B cell (primary cell): ENCODE results near the gene E2F2. TPM values are rescaled to one million over a fixed set of nuclear protein-coding genes. Genes with fewer than 3 reads are reported as not detected.
A peak's percentile ranks its signal among the peaks of the same experiment; 100 is the strongest.

ENCODE experiments used
- ATAC-seq: fragments of 200-7000 bp; cut with Tn5 transposase; one replicate; pipeline ENCODE4 v1.10.0; 2021; ENCODE audit warnings: low read depth, mild to moderate bottlenecking, moderate number of reproducible peaks, moderate library complexity
- CTCF ChIA-PET: fragments of 350-600 bp; sonication (Branson Sonifier 250); formaldehyde crosslinking; loops from one replicate; lab custom pipeline; 2021; ENCODE audit warnings: antibody characterized with exemption, inconsistent platforms; lab: Charles Lee
- POLR2A ChIA-PET: fragments of 350-600 bp; sonication (Branson Sonifier 250); formaldehyde crosslinking; loops from one replicate; lab custom pipeline; 2021; ENCODE audit warnings: antibody characterized with exemption; lab: Charles Lee
- DNase-seq: peaks from one replicate; pipeline ENCODE4 v3.0.0; 2013
- H2AFZ ChIP-seq: 2 replicates; pipeline ENCODE4 v1.6.1; 2012; ENCODE audit warnings: mild to moderate bottlenecking, low read depth, low read length; ENCODE audit not compliant: insufficient read depth, poor library complexity, severe bottlenecking
- H3K27ac ChIP-seq, 2 donors: 1 replicate in 1 of 2; 2 replicates in 1 of 2; pipeline ENCODE4 v1.5.1; 2012 to 2013; ENCODE audit warnings: low read length in 2 of 2, mild to moderate bottlenecking in 2 of 2, moderate library complexity in 1 of 2
- H3K27me3 ChIP-seq, 4 experiments: fragments of 200-600 bp in 1 of 4; sonication (generic) in 1 of 4; replicated peaks in 1 of 4; 1 replicate in 2 of 4; 2 replicates in 2 of 4; pipeline versions ENCODE4 v1.6.1 to v1.7.0; 2013 to 2016; ENCODE audit warnings: low read length in 3 of 4, mild to moderate bottlenecking in 2 of 4, mixed read lengths in 1 of 4, moderate library complexity in 1 of 4; ENCODE audit not compliant: insufficient read depth in 4 of 4, control insufficient read depth in 3 of 4; ENCODE audit errors: control extremely low read depth in 1 of 4
- H3K36me3 ChIP-seq, 2 experiments: replicated peaks in 1 of 2; 1 replicate in 1 of 2; 2 replicates in 1 of 2; pipeline versions ENCODE4 v1.6.1 to v1.7.1; 2013; ENCODE audit warnings: low read length in 1 of 2; ENCODE audit not compliant: insufficient read depth in 2 of 2, control insufficient read depth in 1 of 2; ENCODE audit errors: control extremely low read depth in 1 of 2, extremely low read depth in 1 of 2
- H3K4me1 ChIP-seq, 2 donors: fragments of 200-600 bp in 1 of 2; sonication (generic) in 1 of 2; 1 replicate in 1 of 2; 2 replicates in 1 of 2; pipeline versions ENCODE4 v1.5.1 to v1.6.1; 2013 to 2017; ENCODE audit warnings: low read length in 2 of 2; ENCODE audit not compliant: control insufficient read depth in 2 of 2, insufficient read depth in 2 of 2
- H3K4me2 ChIP-seq: replicated peaks from 2 replicates; pipeline ENCODE3; 2012; ENCODE audit warnings: mild to moderate bottlenecking, low read depth, low read length; ENCODE audit not compliant: poor library complexity, severe bottlenecking
- H3K4me3 ChIP-seq, 5 experiments: fragments of 200-600 bp in 1 of 5; sonication (generic) in 1 of 5; 1 replicate in 3 of 5; 2 replicates in 2 of 5; pipeline versions ENCODE4 v1.5.1 to v1.7.0; 2011 to 2016; ENCODE audit warnings: low read length in 4 of 5, mild to moderate bottlenecking in 4 of 5, low read depth in 2 of 5, control low read depth in 1 of 5, moderate library complexity in 1 of 5; ENCODE audit not compliant: insufficient read depth in 1 of 5; ENCODE audit errors: control extremely low read depth in 1 of 5, extremely low read depth in 1 of 5
- H3K79me2 ChIP-seq: fragments of 200-600 bp; sonication (generic); one replicate; pipeline ENCODE4 v1.6.0; 2016; ENCODE audit warnings: low read length; ENCODE audit not compliant: control insufficient read depth, insufficient read depth
- H3K9ac ChIP-seq: fragments of 200-600 bp; sonication (generic); 2 replicates; pipeline ENCODE4 v1.6.1; 2017; ENCODE audit warnings: mild to moderate bottlenecking, low read length, moderate library complexity
- H3K9me3 ChIP-seq, 3 donors: one replicate each; pipeline versions ENCODE4 v1.6.1 to v1.7.1; 2013; ENCODE audit warnings: low read length in 2 of 3; ENCODE audit not compliant: control insufficient read depth in 2 of 3, insufficient read depth in 1 of 3; ENCODE audit errors: control extremely low read depth in 1 of 3
- H4K20me1 ChIP-seq: 2 replicates; pipeline ENCODE4 v1.6.0; 2012; ENCODE audit warnings: mild to moderate bottlenecking, low read length; ENCODE audit not compliant: insufficient read depth, control insufficient read depth, poor library complexity, severe bottlenecking
- H3K27ac Mint-ChIP-seq: one replicate; pipeline ENCODE4 v1.8.0; 2021; ENCODE audit warnings: mixed read lengths
- H3K27me3 Mint-ChIP-seq: one replicate; pipeline ENCODE4 v1.8.0; 2021; ENCODE audit warnings: mixed read lengths
- H3K4me1 Mint-ChIP-seq: one replicate; pipeline ENCODE4 v1.8.0; 2021; ENCODE audit warnings: mixed read lengths
- H3K4me3 Mint-ChIP-seq: one replicate; pipeline ENCODE4 v1.8.0; 2021; ENCODE audit warnings: mixed read lengths
- H3K9me3 Mint-ChIP-seq: one replicate; pipeline ENCODE4 v1.8.0; 2022; ENCODE audit warnings: mixed read lengths; ENCODE audit not compliant: insufficient read depth
- EZH2 ChIP-seq: IDR thresholded peaks from 2 replicates; pipeline ENCODE4 v1.6.1; 2012; ENCODE audit warnings: borderline replicate concordance, low read depth, mild to moderate bottlenecking, moderate library complexity, low read length; ENCODE audit not compliant: insufficient read depth, poor library complexity, severe bottlenecking
- WGBS: methylation state at CpG from one replicate; pipeline ENCODE4 v1.1.5; 2013; ENCODE audit warnings: missing lambda C conversion rate; ENCODE audit not compliant: insufficient coverage; 5-methylcytosine and 5-hydroxymethylcytosine counted together
- intact Hi-C: fragments of 100-400 bp; cut with micrococcal nuclease; formaldehyde crosslinking; loops from one replicate; pipeline ENCODE4 v1.10.0; 2022
- polyA plus RNA-seq: library from polyadenylated mRNA; depleted of rRNA; stranded (reverse); fragments of >200 nt; gene quantifications from 2 replicates; pipeline ENCODE4 v1.2.3, GENCODE V29; 2012
- total RNA-seq, 2 donors: library from RNA; stranded (reverse); fragments of 120-200 nt in 1 of 2; gene quantifications; 1 replicate in 1 of 2; 2 replicates in 1 of 2; pipeline versions ENCODE4 v1.2.3 to v1.2.4, GENCODE V29; 2013 to 2022
- TF ChIP-seq, protein P1 (sequence below): fragments of 200-600 bp; IDR thresholded peaks from one replicate; pipeline ENCODE4 v1.8.0; 2022; ENCODE audit warnings: antibody characterized with exemption, mild to moderate bottlenecking

E2F2 gene
- total and polyA plus RNA-seq, 2 donors (not counting 1 experiment from before 2014, with no cell fraction given) = 2.4 to 3.2 TPM

DNA sequence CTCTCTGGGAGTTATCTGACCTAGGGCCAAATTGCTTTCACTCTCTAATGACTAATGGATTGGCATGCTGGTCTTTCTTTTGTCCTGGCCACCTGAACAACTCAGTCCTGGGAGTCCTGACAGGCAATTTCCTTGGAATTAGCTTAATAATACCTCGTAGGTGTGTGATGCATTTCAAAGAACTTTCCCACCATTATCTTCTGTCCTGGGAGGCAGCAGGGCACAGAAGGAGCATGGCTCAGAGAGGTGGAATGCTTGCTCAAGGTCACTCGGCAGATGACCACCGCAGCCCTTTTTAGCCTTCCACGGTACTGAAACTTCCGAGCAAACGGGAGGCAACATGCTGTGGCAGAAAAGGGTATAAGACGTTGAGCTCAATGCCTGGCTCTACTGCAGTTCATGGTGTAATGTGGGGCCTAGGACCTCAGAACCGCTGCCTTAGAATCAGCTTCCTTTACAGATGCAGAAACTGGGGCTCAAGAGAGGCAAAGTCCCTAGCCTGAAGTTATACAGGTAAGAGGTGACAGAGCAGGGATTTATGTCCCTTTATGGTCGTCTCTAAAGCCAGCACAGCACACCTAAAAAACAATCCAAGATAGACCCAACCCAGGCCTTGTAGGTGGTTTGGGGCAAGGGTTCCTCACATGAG lies 25.1 kb upstream of the E2F2 start:
- Histone ChIP-seq H4K20me1 (peaks cover 23% of the 10 kb centered on the region), H3K4me3 (peak overlapping the region in 3 of 5 experiments; percentile 51 to 63 (median 60)), H3K9ac (peak overlapping the region; percentile 97), H3K27me3 (no peaks in the 10 kb centered on the region), H3K36me3 (peaks cover 0 to 19% of the 10 kb centered on the region in 2 experiments), H3K4me2 (peak overlapping the region; percentile 98), H2AFZ (no peak overlapping the region), H3K27ac (peak overlapping the region; percentile 32 to 91), H3K79me2 (peaks cover 36% of the 10 kb centered on the region), H3K9me3 (no peaks in the 10 kb centered on the region), H3K4me1 (peaks cover 48 to 61% of the 10 kb centered on the region in 2 donors)
- Mint-ChIP-seq H3K27ac (peak overlapping the region; percentile 98), H3K9me3 (no peaks in the 10 kb centered on the region), H3K4me1 (peaks cover 66% of the 10 kb centered on the region), H3K27me3 (no peaks in the 10 kb centered on the region), H3K4me3 (peak overlapping the region; percentile 93)
- no peak for ATAC-seq
- ChIA-PET CTCF (interaction anchor here (1.0 to 41.7 kb wide), 15 partner anchors 9 to 187 kb away, joined by 3 to 1420 read pairs (median 8); partner anchors contain the start of gene ELOA), POLR2A (interaction anchor here (0.6 to 9.5 kb wide), 11 partner anchors 12 to 79 kb away, joined by 3 to 165 read pairs (median 19); no protein-coding TSS in a partner anchor)
- TF ChIP-seq, protein P1, sequence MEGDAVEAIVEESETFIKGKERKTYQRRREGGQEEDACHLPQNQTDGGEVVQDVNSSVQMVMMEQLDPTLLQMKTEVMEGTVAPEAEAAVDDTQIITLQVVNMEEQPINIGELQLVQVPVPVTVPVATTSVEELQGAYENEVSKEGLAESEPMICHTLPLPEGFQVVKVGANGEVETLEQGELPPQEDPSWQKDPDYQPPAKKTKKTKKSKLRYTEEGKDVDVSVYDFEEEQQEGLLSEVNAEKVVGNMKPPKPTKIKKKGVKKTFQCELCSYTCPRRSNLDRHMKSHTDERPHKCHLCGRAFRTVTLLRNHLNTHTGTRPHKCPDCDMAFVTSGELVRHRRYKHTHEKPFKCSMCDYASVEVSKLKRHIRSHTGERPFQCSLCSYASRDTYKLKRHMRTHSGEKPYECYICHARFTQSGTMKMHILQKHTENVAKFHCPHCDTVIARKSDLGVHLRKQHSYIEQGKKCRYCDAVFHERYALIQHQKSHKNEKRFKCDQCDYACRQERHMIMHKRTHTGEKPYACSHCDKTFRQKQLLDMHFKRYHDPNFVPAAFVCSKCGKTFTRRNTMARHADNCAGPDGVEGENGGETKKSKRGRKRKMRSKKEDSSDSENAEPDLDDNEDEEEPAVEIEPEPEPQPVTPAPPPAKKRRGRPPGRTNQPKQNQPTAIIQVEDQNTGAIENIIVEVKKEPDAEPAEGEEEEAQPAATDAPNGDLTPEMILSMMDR = no peak
- TF ChIP-seq EZH2 = no peak
- DNase-seq = no peak
- intact Hi-C loops = loop anchor here (2.0 to 10.0 kb wide), 3 partner anchors 79 to 356 kb away; partner anchors contain the start of gene CNR2
- 82% methylated on average over 7 of the region's 9 CpGs for WGBS
